OCI-LY3 (cell line): ENCODE data around the gene CLIP4.

ENCODE experiments used
- H2AFZ ChIP-seq: fragments of 200-600, 300-600 bp; shearing (Covaris generic); 2 replicates; pipeline ENCODE4 v1.6.0; 2014; ENCODE audit warnings: antibody characterized with exemption, low read depth, low read length
- H3K27ac ChIP-seq: fragments of 200-600, 300-600 bp; sonication (generic); 2 replicates; pipeline ENCODE4 v1.5.1; 2014; ENCODE audit warnings: mild to moderate bottlenecking, low read length, moderate library complexity, mixed read lengths
- H3K27me3 ChIP-seq: fragments of 200-600, 300-600 bp; sonication (generic); 2 replicates; pipeline ENCODE4 v1.6.1; 2014; ENCODE audit warnings: low read depth, low read length, mixed read lengths
- H3K36me3 ChIP-seq: fragments of 200-600, 300-600 bp; sonication (generic); replicated peaks from 2 replicates; pipeline ENCODE3; 2014; ENCODE audit warnings: low read depth, low read length, mixed read lengths
- H3K4me1 ChIP-seq: fragments of 300-600, 200-600 bp; sonication (generic); 2 replicates; pipeline ENCODE4 v1.6.1; 2014; ENCODE audit warnings: low read length, mixed read lengths
- H3K4me2 ChIP-seq: fragments of 200-600, 300-600 bp; sonication (generic); 2 replicates; pipeline ENCODE4 v1.6.1; 2014; ENCODE audit warnings: low read length, mixed read lengths
- H3K4me3 ChIP-seq: fragments of 300-600, 200-600 bp; sonication (generic); 2 replicates; pipeline ENCODE4 v1.5.1; 2014; ENCODE audit warnings: antibody characterized with exemption, mild to moderate bottlenecking, low read length, moderate library complexity
- H3K79me2 ChIP-seq: fragments of 300-600, 200-600 bp; shearing (Covaris generic); 2 replicates; pipeline ENCODE4 v1.6.1; 2014; ENCODE audit warnings: mild to moderate bottlenecking, low read length, mixed read lengths
- H3K9ac ChIP-seq: fragments of 300-600, 200-600 bp; shearing (Covaris generic); 2 replicates; pipeline ENCODE4 v1.6.0; 2014; ENCODE audit warnings: mild to moderate bottlenecking, low read length, moderate library complexity
- H3K9me3 ChIP-seq: fragments of 200-600, 300-600 bp; shearing (Covaris generic); 2 replicates; pipeline ENCODE4 v1.6.1; 2014; ENCODE audit warnings: low read length, mixed read lengths; ENCODE audit not compliant: insufficient read depth
- H4K20me1 ChIP-seq: fragments of 200-600, 300-600 bp; sonication (generic); 2 replicates; pipeline ENCODE4 v1.6.1; 2016; ENCODE audit warnings: low read length, mixed read lengths; ENCODE audit not compliant: insufficient read depth
- CTCF ChIP-seq: fragments of 200-600, 300-600 bp; sonication (generic); IDR thresholded peaks from 2 replicates; pipeline ENCODE4 v1.5.1; 2014; ENCODE audit warnings: antibody characterized with exemption, low read length, low read depth
- EZH2phosphoT487 ChIP-seq: fragments of 200-600 bp; shearing (Covaris generic); IDR thresholded peaks from 2 replicates; pipeline ENCODE4 v1.6.1; 2018; ENCODE audit warnings: antibody characterized with exemption, mixed run types, low read depth

The CLIP4 gene

GRCh38 chr2:29154610-29155009, 39.4 kb downstream of the CLIP4 start:
- no peaks in the 10 kb centered on the region for H4K20me1 ChIP-seq
- H3K79me2 ChIP-seq, result no peaks in the 10 kb centered on the region
- no peak overlapping the region for H3K9ac ChIP-seq
- no peak overlapping the region for H3K4me3 ChIP-seq
- H3K36me3 ChIP-seq, result no peaks in the 10 kb centered on the region
- H3K27me3 ChIP-seq, result no peaks in the 10 kb centered on the region
- H2AFZ ChIP-seq, result no peak overlapping the region
- H3K9me3 ChIP-seq, result no peaks in the 10 kb centered on the region
- no peak overlapping the region for H3K27ac ChIP-seq
- no peak overlapping the region for H3K4me2 ChIP-seq
- no peak for TF ChIP-seq CTCF
- no peak for TF ChIP-seq EZH2phosphoT487
- H3K4me1 ChIP-seq, result no peaks in the 10 kb centered on the region

- H3K27ac ChIP-seq, result no peak overlapping the region
- no peaks in the 10 kb centered on the region for H3K79me2 ChIP-seq
- no peaks in the 10 kb centered on the region for H3K9me3 ChIP-seq
- H3K36me3 ChIP-seq, result no peaks in the 10 kb centered on the region
- no peaks in the 10 kb centered on the region for H3K4me1 ChIP-seq
- H3K27me3 ChIP-seq, result no peaks in the 10 kb centered on the region
- no peak overlapping the region for H3K4me3 ChIP-seq
- H2AFZ ChIP-seq, result no peak overlapping the region
- H4K20me1 ChIP-seq, result no peaks in the 10 kb centered on the region
- no peak overlapping the region for H3K4me2 ChIP-seq
- no peak overlapping the region for H3K9ac ChIP-seq
- no peak for TF ChIP-seq EZH2phosphoT487
- TF ChIP-seq CTCF, result no peak
These were observed 40.4 kb downstream of the CLIP4 start for GRCh38 chr2:29155578-29155977.

DNA sequence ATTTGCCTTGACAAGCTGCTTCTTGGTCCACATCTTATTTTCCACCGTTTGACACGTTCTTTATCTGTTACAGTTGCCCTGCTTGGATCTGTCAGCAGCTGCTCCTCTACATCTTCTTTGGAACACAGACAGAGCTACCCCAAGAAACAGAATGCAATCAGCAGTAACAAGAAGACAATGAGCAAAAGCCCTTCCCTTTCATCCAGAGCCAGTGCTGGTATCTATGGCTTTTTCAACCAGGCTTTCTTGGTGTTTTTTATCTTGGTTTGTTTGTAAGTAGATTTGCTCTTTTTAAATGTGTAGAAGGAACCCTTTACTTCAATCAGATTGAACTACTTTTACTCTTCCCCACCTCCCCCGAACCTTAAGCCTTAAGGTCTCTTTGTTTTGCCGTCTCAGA, 41.9 kb downstream of the CLIP4 start:
- H3K9me3 ChIP-seq, result no peaks in the 10 kb centered on the region
- TF ChIP-seq EZH2phosphoT487 (no peak), CTCF (no peak)
- H4K20me1 ChIP-seq, result no peaks in the 10 kb centered on the region
- no peaks in the 10 kb centered on the region for H3K36me3 ChIP-seq
- no peaks in the 10 kb centered on the region for H3K4me1 ChIP-seq
- no peak overlapping the region for H2AFZ ChIP-seq
- H3K79me2 ChIP-seq, result no peaks in the 10 kb centered on the region
- H3K27ac ChIP-seq, result no peak overlapping the region
- H3K4me3 ChIP-seq, result no peak overlapping the region
- H3K4me2 ChIP-seq, result no peak overlapping the region
- no peaks in the 10 kb centered on the region for H3K27me3 ChIP-seq
- H3K9ac ChIP-seq, result no peak overlapping the region

DNA sequence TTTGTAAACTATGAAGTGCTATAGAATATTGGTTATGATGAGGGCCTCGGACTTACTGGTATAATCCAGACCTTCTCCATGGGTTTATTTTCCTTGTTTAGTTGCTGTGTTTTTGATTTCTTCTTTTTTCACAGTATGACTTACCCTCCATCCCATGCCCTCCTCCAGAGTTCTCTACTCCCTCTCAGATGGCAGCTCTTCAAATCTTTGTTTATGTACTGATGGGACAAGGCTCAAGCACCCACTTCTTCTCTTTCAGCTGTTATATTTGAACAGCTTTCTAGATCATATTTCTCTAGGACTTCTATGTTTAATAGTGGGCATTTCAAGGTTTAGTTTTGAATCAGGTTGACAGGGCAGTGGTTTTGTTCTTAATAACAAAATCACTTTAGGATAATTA, 43.9 kb downstream of the CLIP4 start:
- H3K4me1 ChIP-seq, result no peaks in the 10 kb centered on the region
- H3K4me2 ChIP-seq, result no peak overlapping the region
- H3K79me2 ChIP-seq, result no peaks in the 10 kb centered on the region
- TF ChIP-seq CTCF (no peak), EZH2phosphoT487 (no peak)
- H4K20me1 ChIP-seq, result no peaks in the 10 kb centered on the region
- no peak overlapping the region for H3K4me3 ChIP-seq
- no peaks in the 10 kb centered on the region for H3K9me3 ChIP-seq
- H3K36me3 ChIP-seq, result no peaks in the 10 kb centered on the region
- no peak overlapping the region for H3K9ac ChIP-seq
- no peaks in the 10 kb centered on the region for H3K27me3 ChIP-seq
- no peak overlapping the region for H3K27ac ChIP-seq
- H2AFZ ChIP-seq, result no peak overlapping the region
